GM21737 (cell line): Measurements from ENCODE around the gene ARHGAP28.

Experiments
- ATAC-seq: cut with Tn5 transposase; IDR thresholded peaks from one replicate; pipeline ENCODE4 v1.9.1; 2021; ENCODE audit warnings: mild to moderate bottlenecking, moderate library complexity; ENCODE audit not compliant: unreplicated experiment

ARHGAP28 gene

GRCh38 chr18:6729247-6730091, at the start of gene ARHGAP28:
ARHGAP28 (plus strand) TSS chr18:6729716; CDS start chr18:6729822, 106 bp downstream.
- peak; percentile 57 for ATAC-seq

GRCh38 chr18:6681331-6681875, 48.1 kb upstream of the ARHGAP28 start:
- ATAC-seq, result no peak

GRCh38 chr18:6682437-6683111, 46.9 kb upstream of the ARHGAP28 start:
- ATAC-seq, result no peak

GRCh38 chr18:6683112-6683876, 46.2 kb upstream of the ARHGAP28 start:
- no peak for ATAC-seq

- no peak for ATAC-seq
Observed at GRCh38 chr18:6687676-6688075, 41.8 kb upstream of the ARHGAP28 start.

- no peak for ATAC-seq
Observed at GRCh38 chr18:6708890-6709289, 20.6 kb upstream of the ARHGAP28 start.

- no peak for ATAC-seq
Observed at GRCh38 chr18:6711467-6711866, 18.0 kb upstream of the ARHGAP28 start.

GRCh38 chr18:6712401-6712800, 17.1 kb upstream of the ARHGAP28 start:
- ATAC-seq, result no peak

GRCh38 chr18:6714010-6714409, 15.5 kb upstream of the ARHGAP28 start:
- ATAC-seq, result no peak

GRCh38 chr18:6718267-6718666, 11.2 kb upstream of the ARHGAP28 start:
- no peak for ATAC-seq

- no peak for ATAC-seq
Observed at GRCh38 chr18:6719098-6719846, 10.2 kb upstream of the ARHGAP28 start.

GRCh38 chr18:6719910-6720683, 9.4 kb upstream of the ARHGAP28 start:
- no peak for ATAC-seq

- ATAC-seq, result no peak
Observed at GRCh38 chr18:6721755-6722154, 7.8 kb upstream of the ARHGAP28 start.

GRCh38 chr18:6722690-6723089, 6.8 kb upstream of the ARHGAP28 start:
- ATAC-seq, result no peak

- no peak for ATAC-seq
Observed at GRCh38 chr18:6724331-6724730, 5.2 kb upstream of the ARHGAP28 start.

GRCh38 chr18:6728331-6728730, 1.2 kb upstream of the ARHGAP28 start:
- no peak for ATAC-seq

- no peak for ATAC-seq
Observed at GRCh38 chr18:6728809-6729246, 688 bp upstream of the ARHGAP28 start.

- ATAC-seq, result no peak
Observed at GRCh38 chr18:6730416-6731221, 1.1 kb downstream of the ARHGAP28 start.

- ATAC-seq, result no peak
Observed at GRCh38 chr18:6731222-6731596, 1.7 kb downstream of the ARHGAP28 start.
